ENCODE data around the gene ALDOB. TPM values are rescaled to one million over a fixed set of nuclear protein-coding genes. Genes with fewer than 3 reads are reported as not detected.

The ALDOB gene
- total and polyA plus RNA-seq, 2 of the 8 experiments (the other 6 are each of a cell fraction or from before 2014, with no cell fraction given), result not detected

DNA sequence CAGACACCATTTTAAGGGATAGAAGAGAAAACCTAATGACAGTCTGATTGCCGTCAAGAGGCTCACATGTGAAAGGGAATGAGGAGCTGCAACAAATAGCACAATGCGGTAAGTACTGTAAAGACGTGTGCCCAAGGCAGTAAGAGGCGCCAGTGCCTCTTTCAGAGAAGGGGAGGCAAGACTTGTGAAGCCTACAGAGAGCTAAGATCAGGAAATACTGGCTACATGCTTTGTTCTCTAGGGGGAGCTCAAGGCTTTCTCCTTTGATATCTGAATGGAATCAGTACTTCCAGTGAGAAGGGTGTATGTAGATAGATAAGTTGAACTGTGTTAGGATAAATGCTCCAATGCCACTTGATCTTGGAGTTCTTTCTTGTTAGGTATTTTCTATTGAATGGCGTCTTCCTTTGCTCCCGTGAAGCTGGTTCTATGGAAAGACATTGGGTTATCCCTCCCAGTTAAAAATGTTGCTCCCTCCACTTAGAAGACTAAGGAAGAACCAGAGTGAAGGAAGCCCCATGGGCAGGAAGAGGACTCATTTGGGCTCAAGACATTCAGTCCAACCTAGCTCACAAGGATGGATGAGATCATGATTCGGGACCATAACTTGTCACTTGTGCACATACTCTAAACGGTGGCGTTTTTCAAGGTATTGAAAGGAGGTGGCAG, 23.5 kb upstream of the ALDOB start:
- Histone ChIP-seq H2BK120ac (replicated peaks; ENCODE audit: low read depth, low read length) (no peak overlapping the region), H3K27me3 (replicated peaks in 1 of 4; ENCODE audit: control insufficient read depth in 3 of 4, extremely low read depth in 1 of 4, insufficient read depth in 3 of 4, low read length in 3 of 4) (no peaks in the 10 kb centered on the region), H3K56ac (replicated peaks; ENCODE audit: insufficient read length, low read depth, low read length) (no peak overlapping the region), H3K4me1 (replicated peaks in 1 of 4; ENCODE audit: control insufficient read depth in 3 of 4, insufficient read depth in 4 of 4, low read length in 3 of 4) (peaks cover 0 to 6% (median 6%) of the 10 kb centered on the region in 4 experiments; a peak in 2 of 7 replicates), H2BK20ac (ENCODE audit: low read length) (no peak overlapping the region), H2AK5ac (ENCODE audit: low read depth, low read length) (no peak overlapping the region), H2BK12ac (ENCODE audit: low read depth, low read length) (no peak overlapping the region), H3K4me2 (ENCODE audit: insufficient read depth in 1 of 2, low read depth in 2 of 2, low read length in 2 of 2) (no peak overlapping the region), H2BK5ac (ENCODE audit: low read depth, low read length) (no peak overlapping the region), H3K36me3 (ENCODE audit: control insufficient read depth in 2 of 4, insufficient read depth in 4 of 4, low read length in 3 of 4) (no peaks in the 10 kb centered on the region), H3K9ac (replicated peaks in 1 of 4; ENCODE audit: extremely low read depth in 1 of 4, low read depth in 3 of 4, low read length in 3 of 4) (no peak overlapping the region), H4K8ac (ENCODE audit: extremely low read depth, insufficient read depth, low read length) (no peak overlapping the region), H4K20me1 (replicated peaks in 1 of 2; ENCODE audit: control insufficient read depth in 1 of 2, insufficient read depth in 2 of 2, low read length in 2 of 2) (no peaks in the 10 kb centered on the region), H3K23ac (ENCODE audit: insufficient read length) (no peak overlapping the region), H3K9me3 (ENCODE audit: insufficient read depth in 2 of 2, low read depth in 1 of 2, low read length in 1 of 2) (no peaks in the 10 kb centered on the region), H3K79me1 (ENCODE audit: low read depth, low read length) (no peaks in the 10 kb centered on the region), H4K5ac (ENCODE audit: insufficient read length, low read depth, low read length) (no peak overlapping the region), H2AFZ (ENCODE audit: low read length) (peak overlapping the region; percentile 52; the same call in 1 of the 2 replicates), H3K14ac (ENCODE audit: insufficient read length) (no peak overlapping the region), H4K91ac (replicated peaks; ENCODE audit: insufficient read length, low read length) (no peak overlapping the region), H2BK15ac (ENCODE audit: low read length) (no peak overlapping the region), H3K4ac (replicated peaks; ENCODE audit: insufficient read length, low read depth, low read length) (no peak overlapping the region), H3K79me2 (ENCODE audit: control insufficient read depth in 1 of 2, insufficient read depth in 2 of 2, low read length in 2 of 2) (no peaks in the 10 kb centered on the region), H3K27ac (ENCODE audit: low read depth, low read length) (no peak overlapping the region), H3K18ac (ENCODE audit: extremely low read depth, low read length) (no peak overlapping the region), H3K23me2 (ENCODE audit: low read depth, low read length) (no peaks in the 10 kb centered on the region), H3K4me3 (ENCODE audit: extremely low read depth in 1 of 4, insufficient read depth in 2 of 4, low read depth in 3 of 4, low read length in 4 of 4) (no peak overlapping the region)
- WGBS, 2 experiments (ENCODE audit: extremely low coverage in 1 of 2, insufficient coverage in 1 of 2, insufficient read length in 1 of 2, insufficient replicate concordance in 2 of 2, low coverage in 1 of 2, low lambda C conversion rate in 2 of 2, missing lambda C conversion rate in 1 of 2), result 40% methylated on average over 9 of the region's 9 CpGs; no CpG with 5 or more reads in 1 of the 2 experiments
- ChIA-PET CTCF (ENCODE audit: partially characterized antibody) (interaction anchor here (0.6 to 14.0 kb wide), 36 partner anchors 8 to 345 kb away, joined by 3 to 447 read pairs (median 5); partner anchors contain the start of gene RNF20), POLR2A (ENCODE audit: partially characterized antibody) (interaction anchor here (0.6 to 2.5 kb wide), 7 partner anchors 10 to 88 kb away, joined by 3 to 8 read pairs (median 4); no protein-coding TSS in a partner anchor)
- peak; percentile 90 for FAIRE-seq
- peak in 1 of 2 experiments; percentile 51 for DNase-seq (ENCODE audit: low read depth in 1 of 2, low spot score in 2 of 2)
- TF ChIP-seq GTF2F1 (IDR thresholded peaks at IDR 0.05; ENCODE audit: borderline replicate concordance, low read depth, low read length) (no peak), YY1 (IDR thresholded peaks at IDR 0.05; ENCODE audit: low read depth, low read length) (no peak; the same call in 1 of the 2 replicates), TBP (IDR thresholded peaks at IDR 0.05; ENCODE audit: low read depth, low read length) (no peak), JUND (IDR thresholded peaks at IDR 0.05; ENCODE audit: low read length) (no peak), RNF2 (IDR thresholded peaks at IDR 0.05; ENCODE audit: borderline replicate concordance, low read depth, low read length, missing control alignments, poor library complexity, severe bottlenecking) (no peak), RAD21 (IDR thresholded peaks at IDR 0.05 in 1 of 2, conservative IDR thresholded peaks at IDR 0.05 in 1 of 2; ENCODE audit: low read depth in 2 of 2, low read length in 2 of 2) (peak; percentile 89), CREB1 (IDR thresholded peaks at IDR 0.05) (0 out of 2 replicates have a peak, but pooled peaks have one; percentile 9)
- TF ChIP-seq, protein P1, sequence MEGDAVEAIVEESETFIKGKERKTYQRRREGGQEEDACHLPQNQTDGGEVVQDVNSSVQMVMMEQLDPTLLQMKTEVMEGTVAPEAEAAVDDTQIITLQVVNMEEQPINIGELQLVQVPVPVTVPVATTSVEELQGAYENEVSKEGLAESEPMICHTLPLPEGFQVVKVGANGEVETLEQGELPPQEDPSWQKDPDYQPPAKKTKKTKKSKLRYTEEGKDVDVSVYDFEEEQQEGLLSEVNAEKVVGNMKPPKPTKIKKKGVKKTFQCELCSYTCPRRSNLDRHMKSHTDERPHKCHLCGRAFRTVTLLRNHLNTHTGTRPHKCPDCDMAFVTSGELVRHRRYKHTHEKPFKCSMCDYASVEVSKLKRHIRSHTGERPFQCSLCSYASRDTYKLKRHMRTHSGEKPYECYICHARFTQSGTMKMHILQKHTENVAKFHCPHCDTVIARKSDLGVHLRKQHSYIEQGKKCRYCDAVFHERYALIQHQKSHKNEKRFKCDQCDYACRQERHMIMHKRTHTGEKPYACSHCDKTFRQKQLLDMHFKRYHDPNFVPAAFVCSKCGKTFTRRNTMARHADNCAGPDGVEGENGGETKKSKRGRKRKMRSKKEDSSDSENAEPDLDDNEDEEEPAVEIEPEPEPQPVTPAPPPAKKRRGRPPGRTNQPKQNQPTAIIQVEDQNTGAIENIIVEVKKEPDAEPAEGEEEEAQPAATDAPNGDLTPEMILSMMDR (IDR thresholded peaks at IDR 0.05; ENCODE audit: control extremely low read depth in 1 of 3, insufficient read depth in 1 of 3, low read depth in 1 of 3, low read length in 3 of 3), result peak in 2 of 3 experiments; percentile 78 to 86; a peak in 3 of 4 replicates
- TF ChIP-seq, protein P2, sequence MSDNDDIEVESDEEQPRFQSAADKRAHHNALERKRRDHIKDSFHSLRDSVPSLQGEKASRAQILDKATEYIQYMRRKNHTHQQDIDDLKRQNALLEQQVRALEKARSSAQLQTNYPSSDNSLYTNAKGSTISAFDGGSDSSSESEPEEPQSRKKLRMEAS (IDR thresholded peaks at IDR 0.05), result peak; percentile 51; the same call in 1 of the 2 replicates
